Measurements from ENCODE around the gene SAMD14. TPM values are rescaled to one million over a fixed set of nuclear protein-coding genes. Genes with fewer than 3 reads are reported as not detected.
A peak's percentile ranks its signal among the peaks of the same experiment; 100 is the strongest.

The SAMD14 gene
- total RNA-seq, 1 donor from 2014 or later, result 2.5 TPM

GRCh38 chr17:50123649-50124349, 6.2 kb downstream of the SAMD14 start:
- DNase-seq (ENCODE audit: low spot score) (no peak), ATAC-seq (peak; percentile 48)
- intact Hi-C loops (cut with DNase I), result no loop called here

GRCh38 chr17:50122945-50123344, 7.0 kb downstream of the SAMD14 start:
- ATAC-seq, result no peak
- DNase-seq (ENCODE audit: low spot score), result no peak
- intact Hi-C loops (cut with DNase I), result no loop called here

GRCh38 chr17:50120475-50121253, 9.3 kb downstream of the SAMD14 start:
- intact Hi-C loops (cut with DNase I), result no loop called here
- DNase-seq (ENCODE audit: low spot score), result no peak
- ATAC-seq, result no peak

- DNase-seq (ENCODE audit: low spot score), result no peak
- no peak for ATAC-seq
- intact Hi-C loops (cut with DNase I), result loop anchor here (10.0 kb wide), 1 partner anchor 176 kb away; no protein-coding TSS in a partner anchor
These were observed 11.1 kb downstream of the SAMD14 start for GRCh38 chr17:50118828-50119218.

- intact Hi-C loops (cut with DNase I), result loop anchor here (10.0 kb wide), 1 partner anchor 177 kb away; no protein-coding TSS in a partner anchor
- ATAC-seq (no peak), DNase-seq (ENCODE audit: low spot score) (peak; percentile 58)
These were observed 11.7 kb downstream of the SAMD14 start for GRCh38 chr17:50118076-50118827.

- DNase-seq (ENCODE audit: low spot score) (peak; percentile 64), ATAC-seq (peak; percentile 53)
- intact Hi-C loops (cut with DNase I), result loop anchor here (10.0 kb wide), 1 partner anchor 177 kb away; no protein-coding TSS in a partner anchor
These were observed 12.5 kb downstream of the SAMD14 start for GRCh38 chr17:50117202-50118051.

GRCh38 chr17:50115756-50116155, 14.2 kb downstream of the SAMD14 start:
- DNase-seq (ENCODE audit: low spot score) (peak; percentile 56), ATAC-seq (no peak)
- intact Hi-C loops (cut with DNase I), result loop anchor here (10.0 kb wide), 1 partner anchor 179 kb away; no protein-coding TSS in a partner anchor

- intact Hi-C loops (cut with DNase I), result loop anchor here (10.0 kb wide), 1 partner anchor 180 kb away; no protein-coding TSS in a partner anchor
- DNase-seq (ENCODE audit: low spot score), result no peak
- no peak for ATAC-seq
These were observed 15.1 kb downstream of the SAMD14 start for GRCh38 chr17:50114849-50115357.

GRCh38 chr17:50114401-50114800, 15.6 kb downstream of the SAMD14 start:
- no peak for ATAC-seq
- intact Hi-C loops (cut with DNase I), result loop anchor here (10.0 kb wide), 1 partner anchor 180 kb away; no protein-coding TSS in a partner anchor

GRCh38 chr17:50113624-50114320, 16.2 kb downstream of the SAMD14 start:
- intact Hi-C loops (cut with DNase I), result loop anchor here (10.0 kb wide), 1 partner anchor 181 kb away; no protein-coding TSS in a partner anchor
- ATAC-seq, result no peak
- DNase-seq (ENCODE audit: low spot score), result peak; percentile 67

More at GRCh38 chr17:50114401-50114800, 15.6 kb downstream of the SAMD14 start:
- DNase-seq (ENCODE audit: low spot score), result no peak

- intact Hi-C loops (cut with DNase I), result loop anchor here (10.0 kb wide), 1 partner anchor 182 kb away; no protein-coding TSS in a partner anchor
- DNase-seq (ENCODE audit: low spot score) (peak; percentile 59), ATAC-seq (peak; percentile 9)
These were observed 17.3 kb downstream of the SAMD14 start for GRCh38 chr17:50112694-50113093.

GRCh38 chr17:50111673-50112655, 18.0 kb downstream of the SAMD14 start:
- ATAC-seq (peak; percentile 70), DNase-seq (ENCODE audit: low spot score) (peak; percentile 71)
- intact Hi-C loops (cut with DNase I), result loop anchor here (10.0 kb wide), 1 partner anchor 183 kb away; no protein-coding TSS in a partner anchor

GRCh38 chr17:50110591-50111349, 19.2 kb downstream of the SAMD14 start:
- DNase-seq (ENCODE audit: low spot score), result peak; percentile 63
- intact Hi-C loops (cut with DNase I), result loop anchor here (10.0 kb wide), 1 partner anchor 184 kb away; no protein-coding TSS in a partner anchor
- peak; percentile 20 for ATAC-seq

- ATAC-seq, result no peak
- peak; percentile 61 for DNase-seq (ENCODE audit: low spot score)
- intact Hi-C loops (cut with DNase I), result loop anchor here (10.0 kb wide), 1 partner anchor 185 kb away; no protein-coding TSS in a partner anchor
These were observed 20.2 kb downstream of the SAMD14 start for GRCh38 chr17:50109785-50110184.

GRCh38 chr17:50109207-50109606, 20.8 kb downstream of the SAMD14 start:
- intact Hi-C loops (cut with DNase I), result no loop called here
- no peak for ATAC-seq
- DNase-seq (ENCODE audit: low spot score), result no peak
